SIG-M5 treated with dmso at 0.1 percent for 504 hours (cell line): ENCODE results near the gene CNGB1.
"Not testable (repeated sequence)": the region's sequence is repeated elsewhere in the genome, so short reads cannot be mapped to it uniquely, and the experiment has no call there.

Experiments
- DNase-seq: peaks from one replicate; lab custom pipeline; 2025; ENCODE audit not compliant: unreplicated experiment; lab: John Stamatoyannopoulos, UW

The CNGB1 gene

GRCh38 chr16:57866529-57866918 lies 104.4 kb downstream of the CNGB1 start:
- DNase-seq, result no peak

- DNase-seq, result no peak
Measured at GRCh38 chr16:57865746-57866528, 105.0 kb downstream of the CNGB1 start.

GRCh38 chr16:57863434-57864160 lies 107.3 kb downstream of the CNGB1 start:
- DNase-seq, result no peak

GRCh38 chr16:57862698-57863433 lies 108.1 kb downstream of the CNGB1 start:
- no peak for DNase-seq

GRCh38 chr16:57859331-57859730 lies 111.6 kb downstream of the CNGB1 start:
- DNase-seq, result peak; percentile 16

- DNase-seq, result no peak
Measured at GRCh38 chr16:57858635-57859034, 112.3 kb downstream of the CNGB1 start.

GRCh38 chr16:57857991-57858390 lies 112.9 kb downstream of the CNGB1 start:
- not testable (repeated sequence) for DNase-seq

GRCh38 chr16:57855188-57855587 lies 115.7 kb downstream of the CNGB1 start:
- DNase-seq, result no peak

GRCh38 chr16:57852189-57852588 lies 118.7 kb downstream of the CNGB1 start:
- DNase-seq, result no peak

- DNase-seq, result no peak
Measured at GRCh38 chr16:57848181-57848580, 122.7 kb downstream of the CNGB1 start.

- DNase-seq, result not testable (repeated sequence)
Measured at GRCh38 chr16:57846931-57847330, 124.0 kb downstream of the CNGB1 start.

GRCh38 chr16:57846078-57846697 lies 124.7 kb downstream of the CNGB1 start:
- DNase-seq, result no peak

GRCh38 chr16:57845115-57845514 lies 125.8 kb downstream of the CNGB1 start:
- no peak for DNase-seq

- no peak for DNase-seq
Measured at GRCh38 chr16:57844416-57845030, 126.4 kb downstream of the CNGB1 start.

GRCh38 chr16:57843400-57843799 lies 127.5 kb downstream of the CNGB1 start:
- DNase-seq, result no peak

GRCh38 chr16:57842601-57843000 lies 128.3 kb downstream of the CNGB1 start:
- no peak for DNase-seq

- no peak for DNase-seq
Measured at GRCh38 chr16:57840833-57841232, 130.1 kb downstream of the CNGB1 start.

- no peak for DNase-seq
Measured at GRCh38 chr16:57838161-57838560, 132.8 kb downstream of the CNGB1 start.

- no peak for DNase-seq
Measured at GRCh38 chr16:57837305-57838125, 133.4 kb downstream of the CNGB1 start.

GRCh38 chr16:57835439-57835838 lies 135.5 kb downstream of the CNGB1 start:
- DNase-seq, result not testable (repeated sequence)
